T-helper 2 cell treated with Interferon-gamma antibody and Interleukin-4, amounts not matched to agents 100 ng/mL and 5 ng/mL, for 36 hours (primary cell): ENCODE measurements around the gene TOP2B. TPM values are rescaled to one million over a fixed set of nuclear protein-coding genes. Genes with fewer than 3 reads are reported as not detected.

Experiments used
- intact Hi-C: fragments of 100-400 bp; cut with micrococcal nuclease; formaldehyde crosslinking; loops from one replicate; pipeline ENCODE4 v1.15.1; 2023
- total RNA-seq: library from RNA; stranded (reverse); gene quantifications from 2 replicates; pipeline ENCODE4 v1.2.3, GENCODE V29; 2022

TOP2B gene
- total RNA-seq, 1 donor from 2014 or later, result 125 TPM

GRCh38 chr3:25566358-25566920 is 98.3 kb downstream of the TOP2B start:
- intact Hi-C loops, result no loop called here

DNA sequence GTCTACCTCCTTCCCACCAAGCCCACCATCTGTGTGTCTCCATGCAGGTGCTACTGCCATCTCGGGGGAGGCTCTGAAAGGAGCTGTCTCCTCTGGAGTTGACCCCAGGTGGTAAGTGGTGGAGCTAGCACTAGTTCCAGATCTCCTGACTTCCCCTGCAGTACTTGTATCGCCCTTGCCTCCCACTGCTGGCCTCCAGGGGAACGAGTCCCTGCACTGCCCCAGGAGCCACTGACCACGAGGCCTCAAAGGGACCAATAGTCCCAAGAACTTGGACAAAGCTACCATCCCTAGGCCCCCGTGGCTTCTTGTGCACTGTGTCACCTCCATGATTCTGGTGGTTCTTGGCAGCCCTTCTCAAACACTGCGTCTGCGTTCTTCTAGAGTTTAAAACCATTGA is 98.9 kb downstream of the TOP2B start:
- intact Hi-C loops, result no loop called here

DNA sequence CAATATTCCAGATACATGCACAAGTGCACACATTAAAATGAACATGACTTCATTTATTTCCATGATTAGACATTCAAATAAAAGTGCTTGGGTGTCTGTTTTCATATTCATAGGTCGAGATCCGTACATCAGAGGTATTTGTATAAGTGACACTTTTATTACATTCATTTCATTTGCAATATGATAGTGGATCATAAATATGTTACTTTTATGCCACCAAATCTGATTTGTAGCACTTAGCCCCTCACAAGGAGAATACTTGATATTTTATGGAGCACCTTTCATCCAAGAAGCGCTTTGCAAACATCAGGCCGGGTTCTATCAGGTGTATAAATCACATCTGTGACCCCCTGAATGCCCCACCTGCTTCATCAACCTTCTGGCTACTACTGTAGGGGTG is 100.6 kb downstream of the TOP2B start:
- intact Hi-C loops, result no loop called here

DNA sequence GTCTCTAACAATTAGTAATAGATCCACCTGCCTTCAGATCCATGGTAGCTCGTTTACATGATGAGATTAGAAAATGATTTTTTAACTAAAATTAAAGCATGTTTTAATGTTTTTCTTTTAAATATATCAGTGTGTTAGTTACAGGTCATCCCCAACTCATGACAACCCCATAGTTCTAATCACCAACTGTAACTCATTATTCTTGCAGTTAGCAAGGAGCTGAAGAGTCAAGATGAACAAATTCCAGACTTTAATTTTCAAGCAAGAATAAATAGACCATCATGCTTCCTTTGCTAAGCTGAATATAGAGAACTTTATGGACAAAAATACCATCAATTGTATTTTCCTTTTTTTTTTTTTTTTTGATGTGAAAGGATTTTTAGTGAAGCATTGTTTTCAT is 101.1 kb downstream of the TOP2B start:
- intact Hi-C loops, result no loop called here

DNA sequence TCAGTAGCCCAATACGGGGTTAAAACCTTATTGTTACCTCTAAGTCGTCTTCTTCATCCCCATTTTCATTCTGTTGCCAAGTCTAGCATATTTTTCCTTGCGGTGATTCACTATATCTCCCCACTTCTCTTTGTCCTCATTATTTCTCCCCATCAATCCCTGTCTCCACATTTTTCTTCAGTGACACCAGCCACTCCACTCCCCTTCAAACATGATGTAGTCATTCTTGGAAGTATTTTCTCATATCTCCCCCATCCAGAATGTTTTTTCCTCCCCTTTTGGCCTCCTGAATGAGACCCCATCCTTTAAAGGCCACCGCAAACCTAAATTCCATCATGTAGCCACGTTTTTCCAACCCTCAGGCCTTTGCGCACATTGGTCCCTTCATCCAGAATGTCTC is 105.9 kb downstream of the TOP2B start:
- intact Hi-C loops, result no loop called here

DNA sequence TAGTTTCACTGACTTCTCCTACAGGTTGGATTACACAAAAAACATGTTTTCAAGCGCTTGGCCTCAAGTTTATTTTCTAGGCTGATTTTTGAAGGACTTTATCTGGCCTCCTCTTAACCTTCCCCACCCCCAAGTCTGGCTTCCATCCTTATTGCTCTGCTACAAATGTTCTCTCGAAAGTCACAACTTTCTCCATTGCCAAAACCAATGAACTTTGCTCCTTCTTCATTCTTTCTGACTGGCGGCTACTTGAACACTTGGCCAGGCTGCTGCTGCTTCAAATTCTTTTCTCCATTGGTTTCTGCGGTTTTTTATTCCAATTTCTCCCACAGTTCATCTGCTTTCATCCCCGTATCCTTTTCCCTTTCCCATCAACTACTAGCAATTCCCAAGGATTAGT is 106.6 kb downstream of the TOP2B start:
- intact Hi-C loops, result no loop called here

GRCh38 chr3:25557694-25558093 is 107.0 kb downstream of the TOP2B start:
- intact Hi-C loops, result no loop called here

DNA sequence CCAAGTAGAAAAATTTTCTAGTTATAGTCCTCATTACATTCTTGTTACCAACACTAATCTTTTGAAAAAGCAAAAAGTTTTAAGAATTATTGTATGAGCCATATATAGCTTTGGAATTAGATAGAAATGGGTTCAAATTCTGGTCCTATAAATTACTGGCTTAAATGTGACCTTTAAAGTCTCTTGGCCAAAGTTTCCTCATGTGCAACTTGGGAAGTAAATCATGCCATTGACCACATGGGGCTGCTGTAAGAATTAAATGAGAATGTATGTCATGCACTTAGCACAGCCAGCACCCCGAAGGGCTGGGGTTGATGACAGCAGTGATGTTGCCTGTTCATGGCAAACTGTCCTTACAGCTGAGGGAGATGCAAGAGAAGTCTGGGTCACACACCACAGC is 108.3 kb downstream of the TOP2B start:
- intact Hi-C loops, result no loop called here

DNA sequence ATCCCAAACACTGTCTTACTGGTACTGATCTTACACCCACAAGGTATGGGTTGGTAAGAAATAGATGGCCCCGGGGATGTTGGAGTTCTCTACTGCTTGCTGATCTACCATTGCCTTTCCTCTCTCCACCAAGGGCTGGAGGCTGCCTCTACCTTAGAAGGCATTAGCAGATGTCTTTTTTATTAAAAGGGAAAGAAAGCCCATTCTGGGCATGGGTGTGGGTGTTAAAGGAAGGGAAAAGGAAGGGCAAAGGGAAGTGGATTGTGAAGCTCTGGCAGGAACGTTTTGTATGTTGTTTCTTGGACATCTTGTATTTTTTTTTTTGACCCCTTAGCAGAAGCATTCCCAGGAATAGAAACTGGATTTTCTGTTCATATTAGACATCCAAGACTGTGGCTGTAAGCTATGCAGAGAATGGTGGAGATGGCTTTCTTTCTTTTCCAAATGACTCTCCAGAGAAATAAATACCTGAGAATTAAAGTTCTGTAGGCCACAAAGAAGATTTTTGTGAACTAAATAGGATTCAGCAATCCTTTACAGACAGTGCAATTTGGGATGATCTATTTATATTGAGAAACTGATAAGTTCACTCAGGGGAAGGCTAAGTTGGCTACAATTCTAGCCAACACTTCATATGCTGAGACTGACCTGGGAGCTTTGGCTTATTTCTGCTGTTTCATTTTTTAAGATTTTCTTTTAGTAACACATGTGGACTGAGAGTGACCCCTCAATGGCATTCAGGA is 108.8 kb downstream of the TOP2B start:
- intact Hi-C loops, result no loop called here

DNA sequence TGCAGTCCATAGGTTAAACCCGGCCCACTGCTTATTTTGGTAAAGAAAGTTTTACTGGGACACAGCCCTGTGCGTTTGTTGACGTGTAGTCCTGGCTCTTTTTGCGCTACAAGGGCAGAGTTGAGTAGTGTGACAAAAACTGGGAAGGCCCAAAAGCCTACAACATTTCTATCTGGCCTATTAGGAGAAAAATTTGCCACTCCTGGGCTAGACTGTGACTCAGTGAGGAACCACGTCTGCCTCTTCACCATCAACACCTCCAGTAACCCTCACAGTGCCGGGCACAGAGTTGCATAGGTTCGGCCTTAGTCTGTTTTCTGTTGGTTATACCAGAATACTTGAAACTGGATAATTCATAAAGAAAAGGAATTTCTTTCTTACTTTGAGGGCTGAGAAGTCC is 110.3 kb downstream of the TOP2B start:
- intact Hi-C loops, result no loop called here

DNA sequence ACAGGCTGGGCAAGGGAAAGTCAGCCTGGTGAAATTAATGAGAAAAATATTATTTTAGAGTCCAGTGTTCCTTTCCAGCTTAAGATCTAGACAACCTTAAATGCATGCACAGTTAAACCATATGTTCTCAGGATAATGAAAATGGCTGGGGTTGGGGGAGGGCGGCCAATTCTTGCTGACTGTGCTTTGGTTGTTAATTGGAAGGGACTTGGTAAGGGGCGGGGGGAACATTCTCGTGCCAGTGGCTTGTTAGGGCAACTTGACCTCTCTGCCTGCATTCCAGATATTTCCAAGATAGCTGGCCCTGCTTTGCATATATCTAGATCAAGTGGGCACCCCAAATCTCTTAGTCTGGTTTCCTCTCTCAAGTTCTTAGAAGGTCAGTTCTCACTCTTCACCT is 112.5 kb downstream of the TOP2B start:
- intact Hi-C loops, result no loop called here

DNA sequence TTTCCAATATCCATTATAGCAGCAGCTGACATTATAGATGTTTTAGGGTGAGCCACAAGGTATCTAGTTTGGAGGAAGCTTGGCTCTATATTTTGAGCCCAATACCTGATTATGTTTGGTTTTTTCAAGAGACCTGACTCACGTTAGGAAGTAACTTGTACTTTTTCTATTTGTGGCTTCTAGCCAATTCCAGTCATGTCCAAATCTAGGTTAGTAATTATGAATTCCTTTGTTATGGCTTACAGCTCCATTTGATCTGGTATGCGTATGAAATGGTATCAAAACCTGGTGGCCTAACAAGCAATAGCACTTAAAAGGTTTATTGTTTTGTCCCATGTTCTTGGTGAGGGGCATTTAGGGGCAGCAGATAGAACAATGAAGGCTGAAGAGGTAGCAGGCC is 115.9 kb downstream of the TOP2B start:
- intact Hi-C loops, result no loop called here

DNA sequence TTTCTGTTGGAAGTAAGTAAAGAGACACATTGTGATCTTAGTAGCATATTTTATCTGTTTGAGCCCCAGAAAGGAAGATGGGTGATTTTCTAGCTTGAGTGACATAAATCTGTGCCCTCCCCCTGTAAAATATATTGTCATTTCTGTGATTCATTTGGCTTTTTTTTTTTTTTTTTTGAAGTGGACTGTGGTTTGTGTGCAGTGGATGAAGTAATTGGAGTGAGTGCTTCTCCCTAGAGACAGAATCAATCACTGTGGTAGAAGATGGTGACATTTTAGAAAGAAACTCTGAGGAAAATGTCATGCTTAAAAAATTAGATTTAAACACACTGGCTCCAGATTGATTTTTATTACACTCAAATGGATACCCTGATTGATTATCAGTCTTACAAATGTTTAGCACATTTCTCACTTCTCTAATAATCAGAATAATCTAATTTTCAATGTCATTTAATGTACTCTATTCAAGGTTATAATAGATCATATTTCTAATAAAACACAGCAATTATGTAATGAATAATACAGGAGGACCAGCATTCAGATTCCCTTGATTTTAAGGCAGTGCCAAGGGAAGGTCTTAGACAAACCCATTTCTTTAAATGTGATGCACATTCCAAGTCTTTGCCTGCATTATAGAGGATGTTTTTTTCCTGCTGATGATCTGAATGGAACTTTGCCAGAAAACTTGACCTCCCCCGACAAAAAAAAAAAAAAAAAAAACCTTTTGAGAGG is 116.6 kb downstream of the TOP2B start:
- intact Hi-C loops, result no loop called here

Other genes starting within 250 kb of the TOP2B start
- not detected in 2 replicates for gene RARB, start 236.6 kb downstream of the TOP2B start, total RNA-seq
- gene NGLY1, start 118.5 kb upstream of the TOP2B start, total RNA-seq, result 55.3 and 56.6 TPM in 2 replicates
- 12.2 and 13.3 TPM in 2 replicates for gene OXSM, start 125.2 kb upstream of the TOP2B start, total RNA-seq